ENCODE measurements around the gene CUEDC1.

The CUEDC1 gene

DNA sequence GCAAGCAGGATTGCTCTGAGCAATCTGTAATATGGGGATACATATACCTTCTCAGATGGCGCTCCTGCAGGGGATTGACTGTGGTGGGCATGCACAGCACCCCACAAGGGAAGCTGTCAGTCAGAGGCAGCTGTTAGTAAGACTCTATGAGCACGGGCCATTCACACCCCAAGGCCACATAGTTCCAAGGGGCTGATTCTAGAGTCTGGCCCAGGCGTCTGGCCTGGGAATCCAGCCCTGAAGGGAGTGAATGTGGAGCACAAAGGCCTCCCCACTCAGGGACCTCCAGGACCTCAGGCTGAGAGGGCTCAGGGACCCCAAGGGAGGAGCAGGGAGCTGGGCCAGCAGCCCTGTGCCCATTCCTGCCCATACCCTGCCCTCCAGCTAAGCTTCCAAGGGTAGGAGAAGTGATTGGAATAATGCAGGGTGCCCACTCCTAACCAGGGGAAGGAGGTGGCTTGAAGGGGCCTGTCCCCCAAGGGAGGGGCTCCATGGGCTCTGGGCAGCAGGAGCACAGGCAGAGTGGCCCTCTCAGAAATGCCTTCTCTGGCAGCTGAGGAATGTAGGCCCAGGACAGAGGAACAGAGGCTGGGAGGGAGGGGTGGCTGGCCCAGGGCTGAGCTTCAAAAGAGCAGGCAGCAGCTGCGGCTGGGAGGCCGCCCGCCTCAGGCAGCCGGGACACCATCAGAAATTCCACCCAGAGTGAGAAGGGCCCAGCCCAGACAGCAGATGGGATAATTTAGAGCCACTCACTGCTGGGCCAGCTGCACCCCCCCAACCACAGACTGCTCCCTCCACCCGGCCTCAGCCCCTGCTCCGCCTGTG is 56.5 kb downstream of the CUEDC1 start:
- DNase-seq (ENCODE audit: low read depth in 2 of 2) = peak; percentile 39 to 45

DNA sequence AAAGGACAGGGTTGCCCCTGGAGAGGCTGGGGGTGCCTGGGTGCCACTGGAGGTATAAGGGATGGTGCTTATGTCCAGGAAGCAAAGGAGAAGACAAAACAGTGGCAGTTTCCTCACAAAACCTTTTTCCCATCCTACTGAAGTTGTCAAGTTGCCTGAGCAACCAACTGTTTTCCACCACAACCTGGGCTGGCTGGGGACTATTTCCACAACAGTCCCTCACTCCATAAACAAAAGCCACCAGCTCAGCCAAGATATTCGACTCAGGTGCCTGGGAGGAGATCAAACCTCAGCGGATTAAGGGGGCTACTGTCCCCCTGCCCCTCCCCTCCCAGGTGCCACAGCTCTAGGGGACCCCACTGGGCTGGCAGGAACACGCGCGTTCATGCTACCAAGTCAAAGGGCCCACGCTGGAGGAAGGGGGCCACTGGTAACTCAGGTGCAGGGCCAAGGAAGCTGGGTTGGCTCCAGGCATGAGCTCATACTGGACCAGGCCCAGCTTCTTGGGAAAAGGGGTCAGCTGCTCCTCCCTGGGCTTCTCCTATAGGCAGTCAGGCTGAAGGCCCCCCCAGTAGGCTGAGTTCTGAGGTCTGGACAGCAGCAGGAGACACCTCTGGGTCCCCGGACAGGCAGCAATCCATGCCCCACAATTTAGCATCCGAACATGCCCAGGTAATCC is 59.7 kb downstream of the CUEDC1 start:
- DNase-seq (ENCODE audit: low read depth in 2 of 2) = no peak

DNA sequence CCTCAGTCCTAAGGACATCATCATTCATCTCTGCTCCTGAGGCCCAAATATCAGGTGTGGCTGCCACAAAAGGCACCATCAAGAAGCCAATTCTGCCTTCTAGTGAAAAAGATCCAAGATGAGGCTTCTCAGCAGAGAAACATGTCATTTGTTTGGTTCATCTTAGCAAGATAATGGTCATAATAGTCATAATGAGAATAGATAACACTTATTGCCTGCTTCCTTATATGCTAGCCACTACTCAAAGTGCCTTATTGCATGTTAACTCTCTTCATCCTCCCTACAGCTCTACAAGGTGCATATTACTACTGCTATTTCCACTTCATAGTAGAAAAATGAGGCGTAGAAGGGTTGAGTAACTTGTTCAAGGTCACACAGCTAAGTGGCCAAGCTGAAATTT is 60.4 kb downstream of the CUEDC1 start:
- DNase-seq (ENCODE audit: low read depth in 2 of 2) = no peak

GRCh38 chr17:57892820-57893595 is 62.2 kb downstream of the CUEDC1 start:
- peak; percentile 84 for DNase-seq (ENCODE audit: low read depth in 2 of 2)

GRCh38 chr17:57892146-57892819 is 62.9 kb downstream of the CUEDC1 start:
- peak; percentile 68 to 73 for DNase-seq (ENCODE audit: low read depth in 2 of 2)

- DNase-seq (ENCODE audit: low read depth in 2 of 2) = no peak
Observed at GRCh38 chr17:57890857-57891232, 64.4 kb downstream of the CUEDC1 start.

- DNase-seq (ENCODE audit: low read depth in 2 of 2) = no peak
Observed at GRCh38 chr17:57889892-57890856, 65.0 kb downstream of the CUEDC1 start.

- DNase-seq (ENCODE audit: low read depth in 2 of 2) = no peak
Observed at GRCh38 chr17:57889252-57889651, 66.0 kb downstream of the CUEDC1 start.

GRCh38 chr17:57888311-57889216 is 66.6 kb downstream of the CUEDC1 start:
- no peak for DNase-seq (ENCODE audit: low read depth in 2 of 2)

DNA sequence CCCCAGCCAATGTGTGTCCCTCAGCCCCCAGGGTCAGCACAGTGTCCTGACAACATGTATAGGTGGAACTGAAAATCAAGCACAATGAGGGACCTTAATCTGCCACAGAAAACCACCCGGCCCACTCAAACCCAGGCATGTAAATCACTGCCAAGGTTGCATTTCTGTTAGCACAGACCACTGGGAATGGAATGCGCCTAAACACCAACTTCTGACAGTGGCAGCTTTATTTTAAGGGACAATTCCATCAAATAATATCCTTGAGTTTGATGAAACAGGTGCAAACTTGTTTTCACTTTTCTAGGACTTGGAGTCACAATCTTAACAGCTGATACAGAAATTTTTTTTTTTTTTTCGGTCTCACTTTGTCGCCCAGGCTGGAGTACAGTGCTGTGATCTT is 68.1 kb downstream of the CUEDC1 start:
- no peak for DNase-seq (ENCODE audit: low read depth in 2 of 2)

- no peak for DNase-seq (ENCODE audit: low read depth in 2 of 2)
Observed at GRCh38 chr17:57886020-57886419, 69.2 kb downstream of the CUEDC1 start.

- no peak for DNase-seq (ENCODE audit: low read depth in 2 of 2)
Observed at GRCh38 chr17:57885148-57885915, 69.9 kb downstream of the CUEDC1 start.

DNA sequence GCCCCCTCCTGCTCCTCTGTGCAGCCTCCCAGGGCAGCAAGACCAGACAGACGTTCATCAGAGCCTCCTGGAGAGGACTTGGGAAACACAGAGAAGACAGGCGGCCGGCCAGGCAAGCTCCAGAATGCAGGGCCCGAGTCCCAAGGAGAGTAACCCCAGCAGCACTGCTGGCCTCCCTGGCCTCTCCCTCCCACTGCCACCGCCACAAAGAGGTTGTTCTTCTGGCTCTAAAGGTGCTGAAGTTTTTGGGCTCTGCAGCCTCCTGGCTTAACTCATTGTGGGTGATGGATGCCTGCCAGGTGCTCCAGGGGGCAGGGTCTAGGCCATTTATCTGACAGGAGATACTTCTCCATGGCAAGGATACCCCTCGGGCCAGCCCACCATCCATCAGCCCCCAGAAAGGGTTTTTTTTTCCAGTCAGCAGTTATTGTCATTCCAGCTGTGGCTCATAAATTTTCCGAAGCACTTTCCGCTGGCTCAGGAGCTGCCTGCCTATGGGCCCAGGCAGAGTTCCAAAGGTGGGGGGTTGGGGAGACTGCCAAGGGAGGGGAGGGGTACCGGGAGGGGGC is 73.3 kb downstream of the CUEDC1 start:
- no peak for DNase-seq (ENCODE audit: low read depth in 2 of 2)

- DNase-seq (ENCODE audit: low read depth in 2 of 2) = peak; percentile 88 to 90
Observed at GRCh38 chr17:57881143-57881542, 74.1 kb downstream of the CUEDC1 start.

DNA sequence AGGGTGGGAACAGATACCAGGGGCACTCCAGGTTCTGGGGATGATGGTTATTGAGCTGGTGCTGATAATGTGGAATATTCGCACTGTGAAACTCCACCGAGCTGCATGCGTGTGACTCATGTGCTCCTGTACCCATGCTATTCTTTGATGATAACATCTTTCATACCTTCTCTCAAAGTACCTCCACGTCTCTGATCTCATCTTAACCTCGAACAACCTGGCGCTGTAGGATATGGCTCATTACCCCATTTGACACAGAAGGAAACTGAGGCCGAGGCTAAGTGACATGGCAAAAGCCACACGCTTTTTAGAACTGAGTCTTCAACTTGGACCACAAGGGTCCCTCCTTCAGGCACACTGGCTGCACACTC is 75.1 kb downstream of the CUEDC1 start:
- DNase-seq (ENCODE audit: low read depth in 2 of 2) = no peak

- no peak for DNase-seq (ENCODE audit: low read depth in 2 of 2)
Observed at GRCh38 chr17:57879437-57880085, 75.7 kb downstream of the CUEDC1 start.

DNA sequence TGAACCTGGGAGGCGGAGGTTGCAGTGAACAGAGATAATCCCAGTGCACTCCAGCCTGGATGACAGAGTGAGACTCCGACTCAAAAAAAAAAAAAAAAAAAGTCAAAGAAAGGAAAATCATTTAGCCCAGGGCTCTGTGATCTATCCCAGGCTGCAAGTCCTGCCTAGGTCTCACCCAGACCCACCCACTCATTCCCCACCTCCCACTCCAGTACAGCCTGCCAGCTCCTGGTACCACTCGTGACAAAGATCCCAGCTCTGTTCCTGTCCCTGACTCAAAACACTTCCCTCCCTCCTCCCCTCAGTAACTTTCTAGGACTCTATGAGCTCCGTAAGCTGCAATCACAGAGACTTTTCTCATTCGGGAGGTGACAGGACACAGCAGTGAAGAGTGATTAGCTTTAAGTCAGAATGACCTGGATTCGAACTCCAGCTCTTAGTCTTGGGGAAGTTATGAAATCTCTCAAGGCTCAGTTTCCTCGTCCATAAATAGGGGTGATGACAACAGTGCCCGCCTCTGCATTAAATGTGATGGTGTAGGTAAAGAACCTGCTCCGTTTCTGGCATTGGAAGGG is 77.3 kb downstream of the CUEDC1 start:
- DNase-seq (ENCODE audit: low read depth in 2 of 2) = no peak

DNA sequence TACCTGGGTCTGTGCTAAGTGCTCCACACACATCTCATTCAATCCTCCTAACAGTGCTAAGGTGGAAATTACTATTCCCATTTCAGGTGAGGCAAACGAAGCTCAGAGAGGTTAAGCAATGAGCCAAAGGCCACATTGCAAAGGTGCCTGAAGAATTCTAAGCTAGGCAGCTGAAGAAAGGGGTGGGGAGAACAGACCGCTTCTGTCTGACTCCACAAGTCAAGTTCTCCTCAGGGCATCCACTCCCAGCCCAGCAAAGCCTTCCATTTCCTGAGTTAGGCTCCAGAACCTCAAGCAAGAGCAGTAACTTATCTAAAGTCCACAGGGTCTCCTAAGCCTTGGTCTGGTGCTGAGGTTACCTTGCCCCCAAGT is 78.4 kb downstream of the CUEDC1 start:
- no peak for DNase-seq (ENCODE audit: low read depth in 2 of 2)

All from fibroblast of skin of left quadriceps (primary cell).